ENCODE data around the gene OXT.
"Not testable (repeated sequence)": the region's sequence is repeated elsewhere in the genome, so short reads cannot be mapped to it uniquely, and the experiment has no call there.

Gene OXT

DNA sequence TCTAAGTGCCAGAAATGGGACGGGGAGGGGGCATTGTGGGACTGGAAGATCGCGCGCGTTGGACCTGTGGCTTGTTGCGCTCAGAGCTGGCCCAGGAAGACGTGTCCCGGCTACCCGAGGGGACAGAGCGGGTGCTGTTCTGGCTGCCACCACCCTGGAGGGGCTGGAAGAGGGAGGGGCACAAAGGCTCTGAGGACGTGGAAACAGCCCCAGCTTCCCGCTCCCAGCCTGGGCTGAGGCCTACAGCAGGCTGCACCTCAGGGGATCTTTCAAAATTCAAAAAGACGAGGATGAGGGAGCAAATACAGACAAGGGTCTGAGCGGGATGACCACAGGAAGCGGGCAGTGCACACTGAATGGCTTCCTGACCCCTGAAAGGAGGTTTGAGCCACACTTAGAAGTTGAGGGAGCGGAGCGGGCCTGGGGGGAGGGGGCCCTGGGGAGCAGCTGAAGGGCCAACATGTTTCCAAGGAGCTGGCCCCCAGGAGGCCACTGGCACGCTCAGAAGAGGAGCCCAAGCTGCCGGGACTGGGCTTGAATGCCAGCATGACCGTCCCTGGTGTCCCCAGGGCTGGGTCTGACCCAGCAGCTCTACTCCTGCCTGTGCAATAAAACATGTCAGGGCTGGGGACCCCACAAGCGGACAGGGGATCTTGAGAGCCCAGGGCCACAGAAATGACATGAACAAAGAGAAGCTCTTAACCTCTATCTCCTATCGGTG lies 1.3 kb downstream of the OXT start:
- no peak overlapping the region for H3K27ac ChIP-seq
- TF ChIP-seq, protein P1, sequence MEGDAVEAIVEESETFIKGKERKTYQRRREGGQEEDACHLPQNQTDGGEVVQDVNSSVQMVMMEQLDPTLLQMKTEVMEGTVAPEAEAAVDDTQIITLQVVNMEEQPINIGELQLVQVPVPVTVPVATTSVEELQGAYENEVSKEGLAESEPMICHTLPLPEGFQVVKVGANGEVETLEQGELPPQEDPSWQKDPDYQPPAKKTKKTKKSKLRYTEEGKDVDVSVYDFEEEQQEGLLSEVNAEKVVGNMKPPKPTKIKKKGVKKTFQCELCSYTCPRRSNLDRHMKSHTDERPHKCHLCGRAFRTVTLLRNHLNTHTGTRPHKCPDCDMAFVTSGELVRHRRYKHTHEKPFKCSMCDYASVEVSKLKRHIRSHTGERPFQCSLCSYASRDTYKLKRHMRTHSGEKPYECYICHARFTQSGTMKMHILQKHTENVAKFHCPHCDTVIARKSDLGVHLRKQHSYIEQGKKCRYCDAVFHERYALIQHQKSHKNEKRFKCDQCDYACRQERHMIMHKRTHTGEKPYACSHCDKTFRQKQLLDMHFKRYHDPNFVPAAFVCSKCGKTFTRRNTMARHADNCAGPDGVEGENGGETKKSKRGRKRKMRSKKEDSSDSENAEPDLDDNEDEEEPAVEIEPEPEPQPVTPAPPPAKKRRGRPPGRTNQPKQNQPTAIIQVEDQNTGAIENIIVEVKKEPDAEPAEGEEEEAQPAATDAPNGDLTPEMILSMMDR (IDR thresholded peaks at IDR 0.05): no peak
- no peak for DNase-seq (ENCODE audit: low spot score)
- H3K4me3 ChIP-seq: peak overlapping the region; percentile 68

DNA sequence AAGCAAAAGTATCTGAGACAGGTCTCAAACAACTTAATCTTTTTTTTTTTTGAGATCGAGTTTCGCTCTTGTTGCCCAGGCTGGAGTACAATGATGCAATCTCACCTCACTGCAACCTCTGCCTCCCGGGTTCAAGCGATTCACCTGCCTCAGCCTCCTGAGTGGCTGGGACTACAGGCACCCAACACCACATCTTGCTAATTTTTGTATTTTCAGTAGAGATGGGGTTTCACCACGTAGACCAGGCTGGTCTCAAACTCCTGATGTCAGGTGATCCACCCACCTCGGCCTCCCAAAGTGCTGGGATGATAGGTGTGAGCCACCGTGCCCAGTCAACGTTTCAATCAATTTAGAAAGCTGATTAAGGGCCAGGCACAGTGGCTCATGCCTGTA lies 1.8 kb downstream of the OXT start:
- not testable (repeated sequence) for H3K4me3 ChIP-seq; H3K27ac ChIP-seq; DNase-seq (ENCODE audit: low spot score)

DNA sequence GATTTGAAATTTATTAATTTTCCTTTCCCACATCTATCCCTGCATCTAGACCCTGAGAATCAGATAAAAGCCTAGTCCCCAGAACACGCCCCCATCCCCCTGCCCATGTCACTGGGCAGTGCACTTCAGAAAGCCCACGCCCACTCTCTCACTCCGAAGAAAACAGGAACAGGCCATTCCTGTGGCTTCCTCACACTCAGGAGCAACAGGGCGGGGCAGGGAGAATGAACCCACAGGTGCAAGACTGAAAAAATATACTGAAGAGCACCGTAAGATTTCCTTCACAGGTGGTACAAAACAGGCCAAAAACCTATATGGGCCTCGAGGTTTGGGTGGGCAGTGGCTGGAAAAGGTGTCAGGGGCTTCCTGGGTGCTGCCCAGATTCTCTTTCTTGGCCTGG lies 3.4 kb downstream of the OXT start:
- Histone ChIP-seq H3K27ac (no peak overlapping the region), H3K4me3 (no peak overlapping the region)
- TF ChIP-seq, protein P1 (IDR thresholded peaks at IDR 0.05): no peak
- DNase-seq (ENCODE audit: low spot score): no peak

DNA sequence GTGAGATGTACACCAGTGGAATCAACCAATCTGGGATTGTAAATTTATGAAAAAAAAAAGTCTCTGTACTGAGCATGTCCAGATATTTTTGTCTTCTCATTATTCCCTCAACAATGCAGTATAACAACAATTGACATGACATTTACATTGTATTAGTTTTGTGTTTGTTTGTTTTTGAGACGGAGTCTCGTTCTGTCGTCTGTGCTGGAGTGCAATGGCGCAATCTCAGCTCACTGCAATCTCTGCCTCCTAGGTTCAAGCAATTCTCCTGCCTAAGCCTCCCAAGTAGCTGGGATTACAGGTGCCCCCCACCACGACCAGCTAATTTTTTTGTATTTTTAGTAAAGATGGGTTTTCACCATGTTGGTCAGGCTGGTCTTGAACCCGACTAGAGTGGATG lies 3.9 kb downstream of the OXT start:
- DNase-seq (ENCODE audit: low spot score); H3K27ac ChIP-seq; H3K4me3 ChIP-seq: not testable (repeated sequence)

DNA sequence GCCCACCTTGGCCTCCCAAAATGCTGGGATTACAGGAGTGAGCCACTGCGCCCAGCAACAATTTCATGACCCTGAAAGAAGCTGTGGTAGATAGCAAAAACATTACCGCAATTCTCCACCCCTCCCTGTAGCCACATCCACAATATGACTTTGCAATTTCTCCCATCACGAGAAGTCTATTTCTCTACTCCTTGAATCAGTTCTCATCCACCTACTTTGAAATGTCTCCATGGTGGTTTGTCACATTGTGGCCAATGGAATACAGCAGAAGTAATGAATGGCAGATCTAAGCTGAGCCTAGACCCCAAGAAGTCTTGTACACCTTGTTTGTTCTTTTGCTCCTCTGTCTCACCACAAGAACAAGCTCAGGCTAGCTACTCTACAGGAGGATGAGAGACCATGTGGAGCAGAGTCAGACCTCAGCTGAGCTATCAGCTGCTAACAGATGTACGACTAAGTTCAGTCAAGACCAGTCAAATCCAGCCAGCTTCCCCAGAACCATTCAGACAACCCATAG lies 6.3 kb downstream of the OXT start:
- H3K4me3 ChIP-seq: no peak overlapping the region
- TF ChIP-seq, protein P1 (IDR thresholded peaks at IDR 0.05): no peak
- no peak overlapping the region for H3K27ac ChIP-seq
- DNase-seq (ENCODE audit: low spot score): no peak

DNA sequence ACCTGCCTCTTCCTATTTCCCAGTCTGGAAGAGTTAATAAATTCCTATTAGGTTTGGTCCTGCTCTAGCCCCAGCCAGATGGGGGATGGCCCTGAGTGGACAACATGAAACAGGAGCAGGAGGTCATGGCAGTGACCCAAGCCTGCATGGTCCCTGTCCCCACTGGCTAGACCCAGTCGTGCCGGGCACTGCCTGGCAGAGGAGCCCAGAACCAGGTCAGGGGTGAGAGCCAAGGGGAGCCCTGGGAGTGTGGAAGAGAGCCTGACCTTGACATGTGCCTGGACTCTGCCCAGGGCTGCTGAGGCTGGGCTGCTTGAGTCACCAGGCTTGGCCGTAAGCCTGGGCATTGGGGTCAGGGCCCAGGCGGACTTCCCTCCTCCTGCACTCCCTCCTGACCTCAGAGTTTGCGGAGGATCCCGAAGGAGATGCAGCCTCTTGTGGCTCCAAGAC lies 9.5 kb downstream of the OXT start:
- no peak for DNase-seq (ENCODE audit: low spot score)
- H3K27ac ChIP-seq: no peak overlapping the region
- H3K4me3 ChIP-seq: no peak overlapping the region
- TF ChIP-seq, protein P1 (IDR thresholded peaks at IDR 0.05): no peak

DNA sequence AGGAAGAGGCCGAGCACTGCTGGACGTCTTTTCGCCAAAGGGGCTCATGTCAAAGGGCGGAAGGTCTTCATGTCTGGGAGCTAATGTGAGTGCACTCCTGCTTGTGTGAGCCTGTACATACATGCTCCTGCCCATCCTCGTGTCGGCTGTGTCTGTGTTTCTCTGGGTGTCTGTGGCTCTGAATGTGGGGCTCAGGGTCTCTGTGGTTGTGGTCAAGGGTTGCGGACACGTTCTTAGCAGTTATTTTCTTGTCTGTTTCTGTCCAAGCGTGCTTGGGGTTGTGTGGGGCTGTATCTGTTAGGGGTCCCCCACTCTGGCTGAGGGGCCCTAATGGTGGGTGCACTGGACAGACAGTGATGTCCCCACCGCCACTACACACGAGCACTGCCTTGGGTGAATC lies 10.2 kb downstream of the OXT start:
- no peak for DNase-seq (ENCODE audit: low spot score)
- Histone ChIP-seq H3K27ac (no peak overlapping the region), H3K4me3 (no peak overlapping the region)
- TF ChIP-seq, protein P1 (IDR thresholded peaks at IDR 0.05): no peak

DNA sequence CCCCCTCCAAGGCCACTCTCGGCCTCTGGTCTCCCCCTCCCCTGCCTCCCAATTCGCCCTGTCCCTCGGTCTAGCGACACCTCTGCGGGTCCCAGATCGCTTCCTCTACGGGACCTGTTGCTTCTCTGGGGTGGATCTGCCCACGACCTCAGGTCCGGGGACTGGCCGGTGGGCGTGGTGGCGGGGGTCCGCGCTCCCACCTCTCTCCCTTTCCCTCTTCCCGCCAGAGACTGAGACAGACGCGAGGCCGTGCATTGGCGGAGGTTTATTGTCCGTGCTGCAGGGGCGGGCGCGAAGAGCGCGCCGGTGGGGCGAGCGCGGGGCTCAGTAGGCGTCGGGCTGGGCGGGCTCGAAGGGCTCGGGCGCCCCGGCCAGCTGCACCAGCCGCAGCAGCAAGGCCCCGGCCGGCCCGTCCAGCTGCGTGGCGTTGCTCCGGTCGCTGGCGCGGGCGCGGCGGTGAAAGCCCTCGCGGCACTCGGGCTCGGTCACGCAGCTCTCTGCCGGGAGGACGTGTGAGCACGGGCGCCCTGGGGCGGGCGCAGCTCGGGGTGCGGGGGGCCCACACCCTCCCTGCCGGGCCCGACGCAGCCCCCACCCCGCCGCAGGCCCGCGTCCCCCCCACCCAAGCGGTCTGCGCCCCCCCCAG lies 11.0 kb downstream of the OXT start:
- TF ChIP-seq, protein P1 (IDR thresholded peaks at IDR 0.05): no peak
- peak overlapping the region; percentile 69 for H3K4me3 ChIP-seq
- DNase-seq (ENCODE audit: low spot score): no peak

More for the DNA sequence above, 11.0 kb downstream of the OXT start:
- no peak overlapping the region for H3K27ac ChIP-seq

Measured in coronary artery (tissue), 2 donors.